H1 (cell line): ENCODE measurements around the gene SOX8.

Source experiments
- CEBPB ChIP-seq: IDR thresholded peaks from 2 replicates; pipeline ENCODE4 v1.6.1; 2012; ENCODE audit warnings: low read depth, low read length
- CREB1 ChIP-seq: IDR thresholded peaks from 2 replicates; pipeline ENCODE4 v1.6.1; 2012; ENCODE audit warnings: inconsistent platforms
- EZH2 ChIP-seq: fragments of 200-600 bp; sonication (generic); IDR thresholded peaks from 2 replicates; pipeline ENCODE4 v1.7.1; 2012; ENCODE audit warnings: low read depth, mild to moderate bottlenecking, moderate library complexity, low read length, inconsistent platforms; ENCODE audit not compliant: severe bottlenecking
- GABPA ChIP-seq: IDR thresholded peaks from 2 replicates; pipeline ENCODE4 v1.6.1; 2011; ENCODE audit warnings: mild to moderate bottlenecking, low read length, moderate library complexity, borderline replicate concordance; ENCODE audit not compliant: insufficient read depth
- POLR2A ChIP-seq, 2 experiments: IDR thresholded peaks; 1 replicate in 1 of 2; 2 replicates in 1 of 2; pipeline ENCODE4 v1.6.1; 2011; ENCODE audit warnings: low read depth in 2 of 2, low read length in 2 of 2, mild to moderate bottlenecking in 2 of 2; ENCODE audit errors: control extremely low read depth in 1 of 2
- RBBP5 ChIP-seq: IDR thresholded peaks from 2 replicates; pipeline ENCODE4 v1.7.1; 2012; ENCODE audit warnings: low read depth, mild to moderate bottlenecking, inconsistent platforms, low read length, moderate library complexity, borderline replicate concordance
- SP1 ChIP-seq: IDR thresholded peaks from 2 replicates; pipeline ENCODE4 v1.6.1; 2011; ENCODE audit warnings: low read depth, low read length
- SUZ12 ChIP-seq: fragments of 200-600 bp; sonication (generic); IDR thresholded peaks from 2 replicates; pipeline ENCODE4 v1.6.1; 2012; ENCODE audit warnings: mild to moderate bottlenecking, inconsistent platforms, low read length, moderate library complexity, mixed read lengths
- TAF1 ChIP-seq: IDR thresholded peaks from 2 replicates; pipeline ENCODE4 v1.6.1; 2011; ENCODE audit warnings: mild to moderate bottlenecking, low read depth, low read length
- TAF7 ChIP-seq: optimal IDR thresholded peaks from 2 replicates; pipeline ENCODE3; 2011; ENCODE audit warnings: low read depth, mild to moderate bottlenecking, inconsistent platforms, low read length, moderate library complexity, borderline replicate concordance
- TCF12 ChIP-seq: IDR thresholded peaks from 2 replicates; pipeline ENCODE4 v1.6.1; 2011; ENCODE audit warnings: low read depth, mild to moderate bottlenecking, low read length
- YY1 ChIP-seq: IDR thresholded peaks from 2 replicates; pipeline ENCODE4 v1.6.1; 2011; ENCODE audit warnings: low read depth, mild to moderate bottlenecking, low read length
- TF ChIP-seq, protein P1 (sequence below), 3 experiments: IDR thresholded peaks; 1 replicate in 2 of 3; 2 replicates in 1 of 3; pipeline versions ENCODE4 v1.5.1 to v1.6.1; 2011; ENCODE audit warnings: low read length in 3 of 3, mild to moderate bottlenecking in 3 of 3, inconsistent platforms in 2 of 3, low read depth in 1 of 3, moderate library complexity in 1 of 3; ENCODE audit not compliant: insufficient read depth in 1 of 3; ENCODE audit errors: control extremely low read depth in 1 of 3

DNA sequence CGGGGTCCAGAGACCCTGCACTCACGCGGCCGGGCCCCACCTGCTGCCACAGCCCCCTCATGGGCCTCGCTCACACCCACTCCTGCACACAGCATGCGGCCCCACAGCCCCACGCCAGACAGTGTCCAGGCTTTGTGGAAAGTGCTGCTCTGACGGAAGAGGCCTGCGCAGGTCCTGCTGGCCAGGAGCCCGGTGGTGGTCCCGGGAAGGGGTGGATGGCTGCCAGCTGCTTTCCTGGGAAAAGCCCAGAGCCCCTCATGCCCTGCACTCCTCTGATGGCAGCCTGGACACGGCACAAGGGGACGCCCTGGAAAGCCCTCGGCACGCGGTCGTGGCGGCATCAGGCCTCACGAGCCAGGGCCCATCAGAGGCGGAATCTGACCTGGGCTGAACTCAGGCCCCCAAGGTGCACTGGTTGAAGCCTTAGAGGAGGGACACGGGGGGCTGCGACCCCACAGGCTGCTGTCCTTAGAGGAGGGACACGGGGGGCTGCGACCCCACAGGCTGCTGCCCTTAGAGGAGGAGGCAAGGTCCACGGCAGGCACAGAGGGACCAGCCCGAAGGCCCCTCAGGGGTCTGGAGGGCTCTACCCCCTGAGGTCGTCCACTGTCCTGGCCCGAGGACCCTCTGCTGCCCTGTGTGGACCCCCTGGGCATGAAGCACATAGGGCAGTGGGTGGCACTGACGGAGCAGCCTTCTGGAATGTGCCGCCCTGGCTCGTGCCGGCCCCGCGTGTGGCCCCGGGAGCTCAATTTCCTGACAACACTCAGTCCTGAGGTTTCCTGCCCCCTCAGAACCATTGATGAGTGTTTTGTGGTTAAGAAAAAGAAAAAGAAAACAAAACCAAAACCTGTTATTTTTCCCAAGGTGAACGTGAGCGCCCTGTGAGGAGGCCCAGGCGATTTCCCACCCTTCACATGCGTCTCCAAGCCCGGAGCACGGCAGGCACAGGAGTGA is 22.1 kb downstream of the SOX8 start:
- TF ChIP-seq YY1 = no peak
- TF ChIP-seq RBBP5 = no peak
- TF ChIP-seq, protein P1, sequence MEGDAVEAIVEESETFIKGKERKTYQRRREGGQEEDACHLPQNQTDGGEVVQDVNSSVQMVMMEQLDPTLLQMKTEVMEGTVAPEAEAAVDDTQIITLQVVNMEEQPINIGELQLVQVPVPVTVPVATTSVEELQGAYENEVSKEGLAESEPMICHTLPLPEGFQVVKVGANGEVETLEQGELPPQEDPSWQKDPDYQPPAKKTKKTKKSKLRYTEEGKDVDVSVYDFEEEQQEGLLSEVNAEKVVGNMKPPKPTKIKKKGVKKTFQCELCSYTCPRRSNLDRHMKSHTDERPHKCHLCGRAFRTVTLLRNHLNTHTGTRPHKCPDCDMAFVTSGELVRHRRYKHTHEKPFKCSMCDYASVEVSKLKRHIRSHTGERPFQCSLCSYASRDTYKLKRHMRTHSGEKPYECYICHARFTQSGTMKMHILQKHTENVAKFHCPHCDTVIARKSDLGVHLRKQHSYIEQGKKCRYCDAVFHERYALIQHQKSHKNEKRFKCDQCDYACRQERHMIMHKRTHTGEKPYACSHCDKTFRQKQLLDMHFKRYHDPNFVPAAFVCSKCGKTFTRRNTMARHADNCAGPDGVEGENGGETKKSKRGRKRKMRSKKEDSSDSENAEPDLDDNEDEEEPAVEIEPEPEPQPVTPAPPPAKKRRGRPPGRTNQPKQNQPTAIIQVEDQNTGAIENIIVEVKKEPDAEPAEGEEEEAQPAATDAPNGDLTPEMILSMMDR (IDR thresholded peaks at IDR 0.05; ENCODE audit: control extremely low read depth in 1 of 3, insufficient read depth in 1 of 3, low read depth in 1 of 3, low read length in 3 of 3) = no peak
- no peak for TF ChIP-seq POLR2A (IDR thresholded peaks at IDR 0.05; ENCODE audit: control extremely low read depth in 1 of 2, low read depth in 2 of 2, low read length in 2 of 2)
- no peak for TF ChIP-seq TAF1
- no peak for TF ChIP-seq TCF12
- TF ChIP-seq TAF7 = no peak
- no peak for TF ChIP-seq CEBPB
- no peak for TF ChIP-seq SP1
- TF ChIP-seq GABPA = no peak
- TF ChIP-seq EZH2 = no peak
- TF ChIP-seq SUZ12 = no peak
- TF ChIP-seq CREB1 = no peak
